GM23338 (cell line): ENCODE results near the gene MYLK4.

Source experiments
- CREB1 ChIP-seq: fragments of 250-450 bp; sonication (Bioruptor Pico); IDR thresholded peaks from 2 replicates; pipeline ENCODE4 v1.5.0; 2020; ENCODE audit warnings: low read depth, mild to moderate bottlenecking, moderate library complexity
- CTCF ChIP-seq, 2 experiments: fragments of 200-600 bp in 1 of 2; sonication (generic) in 1 of 2; conservative IDR thresholded peaks; 2 replicates each; pipeline versions ENCODE4 v1.5.1 to v1.6.1; 2016 to 2017; ENCODE audit warnings: antibody characterized with exemption in 2 of 2, low read depth in 2 of 2, mild to moderate bottlenecking in 2 of 2, moderate library complexity in 1 of 2
- EZH2 ChIP-seq: fragments of 200-600 bp; sonication (generic); IDR thresholded peaks from one replicate; pipeline ENCODE4 v1.8.0; 2017; ENCODE audit warnings: antibody characterized with exemption, mild to moderate bottlenecking, low read depth; ENCODE audit not compliant: unreplicated experiment
- EZH2phosphoT487 ChIP-seq: fragments of 200-600 bp; sonication (generic); IDR thresholded peaks from one replicate; pipeline ENCODE4 v1.8.1; 2018; ENCODE audit warnings: antibody characterized with exemption; ENCODE audit not compliant: unreplicated experiment
- JUNB ChIP-seq: IDR thresholded peaks from one replicate; pipeline ENCODE4 v1.6.1; 2016; ENCODE audit warnings: antibody characterized with exemption; ENCODE audit not compliant: unreplicated experiment
- NANOG ChIP-seq: IDR thresholded peaks from 2 replicates; pipeline ENCODE4 v1.6.1; 2016; ENCODE audit warnings: antibody characterized with exemption, borderline replicate concordance
- POLR2AphosphoS5 ChIP-seq: IDR thresholded peaks from 2 replicates; pipeline ENCODE4 v1.6.1; 2016; ENCODE audit warnings: antibody characterized with exemption, low read depth
- REST ChIP-seq: IDR thresholded peaks from one replicate; pipeline ENCODE4 v1.6.1; 2018; ENCODE audit warnings: antibody characterized with exemption; ENCODE audit not compliant: unreplicated experiment
- STAT1 ChIP-seq: IDR thresholded peaks from one replicate; pipeline ENCODE4 v1.6.1; 2016; ENCODE audit warnings: antibody characterized with exemption; ENCODE audit not compliant: unreplicated experiment
- ZNF114 ChIP-seq: fragments of 250-450 bp; sonication (Bioruptor Pico); IDR thresholded peaks from 2 replicates; pipeline ENCODE4 v1.5.0; 2020; ENCODE audit warnings: mild to moderate bottlenecking, moderate library complexity
- ZNF331 ChIP-seq: fragments of 250-450 bp; sonication (Bioruptor Pico); IDR thresholded peaks from 2 replicates; pipeline ENCODE4 v1.5.0; 2020; ENCODE audit warnings: low read depth, mild to moderate bottlenecking, moderate library complexity
- TF ChIP-seq, protein P1 (sequence below): IDR thresholded peaks from 2 replicates; pipeline ENCODE4 v1.6.1; 2016; ENCODE audit warnings: antibody characterized with exemption

- TF ChIP-seq CTCF (conservative IDR thresholded peaks at IDR 0.05; ENCODE audit: low read depth in 2 of 2), result no peak
- no peak for TF ChIP-seq EZH2phosphoT487
- no peak for TF ChIP-seq POLR2AphosphoS5
- TF ChIP-seq EZH2, result no peak
- no peak for TF ChIP-seq REST
- no peak for TF ChIP-seq NANOG
- TF ChIP-seq JUNB, result no peak
- no peak for TF ChIP-seq CREB1
- no peak for TF ChIP-seq STAT1
- TF ChIP-seq, protein P1, sequence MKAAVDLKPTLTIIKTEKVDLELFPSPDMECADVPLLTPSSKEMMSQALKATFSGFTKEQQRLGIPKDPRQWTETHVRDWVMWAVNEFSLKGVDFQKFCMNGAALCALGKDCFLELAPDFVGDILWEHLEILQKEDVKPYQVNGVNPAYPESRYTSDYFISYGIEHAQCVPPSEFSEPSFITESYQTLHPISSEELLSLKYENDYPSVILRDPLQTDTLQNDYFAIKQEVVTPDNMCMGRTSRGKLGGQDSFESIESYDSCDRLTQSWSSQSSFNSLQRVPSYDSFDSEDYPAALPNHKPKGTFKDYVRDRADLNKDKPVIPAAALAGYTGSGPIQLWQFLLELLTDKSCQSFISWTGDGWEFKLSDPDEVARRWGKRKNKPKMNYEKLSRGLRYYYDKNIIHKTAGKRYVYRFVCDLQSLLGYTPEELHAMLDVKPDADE, result no peak
- no peak for TF ChIP-seq ZNF114 (CRISPR knock-in tag)
- no peak for TF ChIP-seq ZNF331
Measured at GRCh38 chr6:2721219-2721618, 29.5 kb downstream of the MYLK4 start.
